ENCODE measurements around the gene SP140L.

DNA sequence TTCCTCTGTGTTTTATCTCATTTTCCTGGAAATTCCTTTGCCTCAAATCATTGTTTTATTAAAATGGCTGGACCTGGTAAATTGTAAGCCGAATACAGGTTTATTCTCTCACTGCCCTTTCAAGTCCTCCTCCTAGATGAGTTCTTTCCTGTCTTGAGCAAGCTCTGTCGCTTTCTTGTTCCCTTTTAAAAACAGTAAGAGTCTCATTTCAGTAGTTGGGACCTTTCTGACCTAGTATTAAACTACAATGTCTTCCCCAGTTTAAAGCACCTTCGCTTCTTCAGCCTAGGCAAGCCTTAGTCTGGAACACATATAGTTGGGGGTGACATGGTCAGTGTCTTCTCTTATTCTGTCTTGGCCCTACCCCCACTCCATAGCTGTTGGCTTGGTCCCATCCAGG lies 40.9 kb upstream of the SP140L start:
- TF ChIP-seq, protein P1, sequence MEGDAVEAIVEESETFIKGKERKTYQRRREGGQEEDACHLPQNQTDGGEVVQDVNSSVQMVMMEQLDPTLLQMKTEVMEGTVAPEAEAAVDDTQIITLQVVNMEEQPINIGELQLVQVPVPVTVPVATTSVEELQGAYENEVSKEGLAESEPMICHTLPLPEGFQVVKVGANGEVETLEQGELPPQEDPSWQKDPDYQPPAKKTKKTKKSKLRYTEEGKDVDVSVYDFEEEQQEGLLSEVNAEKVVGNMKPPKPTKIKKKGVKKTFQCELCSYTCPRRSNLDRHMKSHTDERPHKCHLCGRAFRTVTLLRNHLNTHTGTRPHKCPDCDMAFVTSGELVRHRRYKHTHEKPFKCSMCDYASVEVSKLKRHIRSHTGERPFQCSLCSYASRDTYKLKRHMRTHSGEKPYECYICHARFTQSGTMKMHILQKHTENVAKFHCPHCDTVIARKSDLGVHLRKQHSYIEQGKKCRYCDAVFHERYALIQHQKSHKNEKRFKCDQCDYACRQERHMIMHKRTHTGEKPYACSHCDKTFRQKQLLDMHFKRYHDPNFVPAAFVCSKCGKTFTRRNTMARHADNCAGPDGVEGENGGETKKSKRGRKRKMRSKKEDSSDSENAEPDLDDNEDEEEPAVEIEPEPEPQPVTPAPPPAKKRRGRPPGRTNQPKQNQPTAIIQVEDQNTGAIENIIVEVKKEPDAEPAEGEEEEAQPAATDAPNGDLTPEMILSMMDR (IDR thresholded peaks at IDR 0.05), result no peak
- no peak for TF ChIP-seq POLR2A (IDR thresholded peaks at IDR 0.05)

All from thyroid gland (tissue), 4 donors.